Neural cell (in vitro differentiated cells): ENCODE measurements around the gene SLPI.

Experiments used
- POLR2AphosphoS5 ChIP-seq: IDR thresholded peaks from 2 replicates; pipeline ENCODE4 v1.6.1; 2012
- TF ChIP-seq, protein P1 (sequence below): fragments of 450-650 bp; IDR thresholded peaks from 2 replicates; pipeline ENCODE4 v1.5.1; 2014; ENCODE audit warnings: antibody characterized with exemption, mild to moderate bottlenecking, moderate library complexity; ENCODE audit not compliant: poor library complexity, severe bottlenecking

DNA sequence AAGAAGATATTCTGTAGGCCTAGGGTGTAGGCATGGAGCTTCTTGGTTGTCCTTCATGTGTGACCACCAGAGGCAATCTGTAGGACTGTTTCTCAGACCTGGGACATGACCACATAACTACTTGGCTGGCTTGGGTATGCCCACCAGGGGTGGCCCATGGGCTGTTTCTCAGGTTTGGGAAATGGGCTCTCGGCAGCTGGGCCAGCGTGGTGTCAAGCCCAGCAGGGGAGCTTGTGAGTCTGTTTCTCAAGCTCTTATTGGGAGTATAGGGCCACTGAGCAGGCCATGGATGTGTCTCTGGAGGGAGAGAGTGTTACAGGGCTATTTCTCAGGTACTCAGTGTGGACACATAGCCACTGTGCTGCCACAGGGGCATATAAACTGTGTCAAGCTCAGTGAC, 35.7 kb downstream of the SLPI start:
- TF ChIP-seq, protein P1, sequence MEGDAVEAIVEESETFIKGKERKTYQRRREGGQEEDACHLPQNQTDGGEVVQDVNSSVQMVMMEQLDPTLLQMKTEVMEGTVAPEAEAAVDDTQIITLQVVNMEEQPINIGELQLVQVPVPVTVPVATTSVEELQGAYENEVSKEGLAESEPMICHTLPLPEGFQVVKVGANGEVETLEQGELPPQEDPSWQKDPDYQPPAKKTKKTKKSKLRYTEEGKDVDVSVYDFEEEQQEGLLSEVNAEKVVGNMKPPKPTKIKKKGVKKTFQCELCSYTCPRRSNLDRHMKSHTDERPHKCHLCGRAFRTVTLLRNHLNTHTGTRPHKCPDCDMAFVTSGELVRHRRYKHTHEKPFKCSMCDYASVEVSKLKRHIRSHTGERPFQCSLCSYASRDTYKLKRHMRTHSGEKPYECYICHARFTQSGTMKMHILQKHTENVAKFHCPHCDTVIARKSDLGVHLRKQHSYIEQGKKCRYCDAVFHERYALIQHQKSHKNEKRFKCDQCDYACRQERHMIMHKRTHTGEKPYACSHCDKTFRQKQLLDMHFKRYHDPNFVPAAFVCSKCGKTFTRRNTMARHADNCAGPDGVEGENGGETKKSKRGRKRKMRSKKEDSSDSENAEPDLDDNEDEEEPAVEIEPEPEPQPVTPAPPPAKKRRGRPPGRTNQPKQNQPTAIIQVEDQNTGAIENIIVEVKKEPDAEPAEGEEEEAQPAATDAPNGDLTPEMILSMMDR, result no peak
- TF ChIP-seq POLR2AphosphoS5, result no peak
